D721Med (cell line): ENCODE measurements around the gene CAB39.

ENCODE experiments used
- DNase-seq: peaks from one replicate; pipeline ENCODE4 v3.0.0; 2011; ENCODE audit warnings: low spot score; ENCODE audit not compliant: insufficient read length
- FAIRE-seq: peaks from 2 replicates; lab custom pipeline; 2011; peaks lifted over from hg19 to GRCh38; lab: Jason Lieb, UNC
- TF ChIP-seq, protein P1 (sequence below): IDR thresholded peaks from 2 replicates; pipeline ENCODE4 v1.5.1; 2012; ENCODE audit warnings: mild to moderate bottlenecking, control low read depth; ENCODE audit not compliant: insufficient read depth; ENCODE audit errors: missing control alignments

Gene CAB39

DNA sequence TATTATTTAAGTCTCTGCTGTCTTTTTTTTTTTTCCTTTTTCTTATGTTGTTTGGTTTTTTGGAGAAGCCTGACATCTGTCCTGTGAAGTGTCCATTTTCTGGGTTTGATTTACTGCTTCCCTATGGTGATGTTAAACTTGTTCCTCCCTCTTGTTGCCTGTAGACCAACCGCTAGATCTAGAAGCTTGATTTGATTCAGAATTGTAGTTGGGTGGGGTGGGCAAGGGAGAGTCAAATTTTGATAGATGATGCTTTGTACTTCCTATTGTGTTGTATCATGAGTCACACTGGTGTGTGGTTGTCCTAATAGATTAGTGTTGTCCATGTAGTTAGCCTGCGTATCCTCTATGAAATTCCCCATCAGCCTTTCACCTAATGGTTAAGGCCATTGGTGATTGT lies 35.4 kb downstream of the CAB39 start:
- no peak for DNase-seq
- FAIRE-seq: no peak

DNA sequence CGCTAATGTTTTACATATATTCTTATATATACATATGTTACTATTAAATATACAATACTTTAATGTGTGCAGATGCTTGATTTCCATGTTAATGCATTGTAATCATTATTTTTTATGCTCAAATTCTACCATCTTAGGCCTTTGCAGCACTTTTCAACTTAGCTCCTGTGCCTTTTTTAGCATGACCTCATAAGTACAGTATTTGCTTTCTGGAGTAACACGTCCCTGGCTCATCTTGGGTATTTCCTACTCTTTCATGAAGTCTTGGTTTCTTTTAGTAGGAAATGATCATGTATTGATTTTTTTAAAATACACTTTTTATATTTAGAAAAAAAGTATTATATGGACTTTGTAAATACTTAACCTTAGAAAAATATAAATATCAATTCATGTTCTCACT lies 36.5 kb downstream of the CAB39 start:
- FAIRE-seq: no peak
- DNase-seq: no peak
- TF ChIP-seq, protein P1, sequence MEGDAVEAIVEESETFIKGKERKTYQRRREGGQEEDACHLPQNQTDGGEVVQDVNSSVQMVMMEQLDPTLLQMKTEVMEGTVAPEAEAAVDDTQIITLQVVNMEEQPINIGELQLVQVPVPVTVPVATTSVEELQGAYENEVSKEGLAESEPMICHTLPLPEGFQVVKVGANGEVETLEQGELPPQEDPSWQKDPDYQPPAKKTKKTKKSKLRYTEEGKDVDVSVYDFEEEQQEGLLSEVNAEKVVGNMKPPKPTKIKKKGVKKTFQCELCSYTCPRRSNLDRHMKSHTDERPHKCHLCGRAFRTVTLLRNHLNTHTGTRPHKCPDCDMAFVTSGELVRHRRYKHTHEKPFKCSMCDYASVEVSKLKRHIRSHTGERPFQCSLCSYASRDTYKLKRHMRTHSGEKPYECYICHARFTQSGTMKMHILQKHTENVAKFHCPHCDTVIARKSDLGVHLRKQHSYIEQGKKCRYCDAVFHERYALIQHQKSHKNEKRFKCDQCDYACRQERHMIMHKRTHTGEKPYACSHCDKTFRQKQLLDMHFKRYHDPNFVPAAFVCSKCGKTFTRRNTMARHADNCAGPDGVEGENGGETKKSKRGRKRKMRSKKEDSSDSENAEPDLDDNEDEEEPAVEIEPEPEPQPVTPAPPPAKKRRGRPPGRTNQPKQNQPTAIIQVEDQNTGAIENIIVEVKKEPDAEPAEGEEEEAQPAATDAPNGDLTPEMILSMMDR: no peak

More for the DNA sequence above, 35.4 kb downstream of the CAB39 start:
- TF ChIP-seq, protein P1: no peak

DNA sequence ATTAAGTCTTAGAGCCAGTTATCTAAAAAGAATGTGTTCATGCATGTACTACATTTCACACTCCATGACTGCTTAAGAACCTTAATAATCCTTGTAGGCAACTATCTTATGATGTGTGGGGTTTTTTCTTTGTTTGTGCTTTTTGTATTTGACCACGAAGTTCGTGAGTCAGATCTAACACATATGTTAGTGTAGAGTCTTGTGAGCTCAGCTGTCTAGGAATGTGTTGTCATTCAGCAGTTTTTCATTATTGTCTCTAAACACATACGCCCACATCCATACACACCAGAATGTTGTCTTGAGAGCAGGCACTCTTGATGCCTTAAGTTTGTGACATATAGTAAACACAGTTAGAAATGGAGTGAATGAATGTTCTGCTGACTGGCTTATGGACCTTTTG lies 38.4 kb downstream of the CAB39 start:
- DNase-seq (no peak), FAIRE-seq (peak; percentile 61)
- TF ChIP-seq, protein P1: no peak

DNA sequence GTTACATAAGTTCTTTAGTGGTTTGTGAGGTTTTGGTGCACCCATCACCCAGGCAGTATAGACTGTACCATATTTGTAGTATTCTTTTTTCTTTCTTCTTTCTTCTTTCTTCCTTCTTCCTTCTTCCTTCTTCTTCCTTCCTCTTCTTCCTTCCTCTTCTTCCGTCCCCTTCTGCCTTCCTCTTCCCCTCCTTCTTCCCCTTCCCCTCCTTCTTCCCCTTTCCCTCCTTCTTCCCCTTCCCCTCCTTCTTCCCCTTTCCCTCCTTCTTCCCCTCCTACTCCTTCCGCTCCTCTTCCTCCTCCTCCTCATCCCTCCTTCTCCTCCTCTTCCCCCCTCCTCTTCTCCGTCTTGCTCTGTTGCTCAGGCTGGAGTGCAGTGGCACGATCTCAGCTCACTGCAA lies 41.6 kb downstream of the CAB39 start:
- DNase-seq (no peak), FAIRE-seq (no peak)
- TF ChIP-seq, protein P1: no peak

DNA sequence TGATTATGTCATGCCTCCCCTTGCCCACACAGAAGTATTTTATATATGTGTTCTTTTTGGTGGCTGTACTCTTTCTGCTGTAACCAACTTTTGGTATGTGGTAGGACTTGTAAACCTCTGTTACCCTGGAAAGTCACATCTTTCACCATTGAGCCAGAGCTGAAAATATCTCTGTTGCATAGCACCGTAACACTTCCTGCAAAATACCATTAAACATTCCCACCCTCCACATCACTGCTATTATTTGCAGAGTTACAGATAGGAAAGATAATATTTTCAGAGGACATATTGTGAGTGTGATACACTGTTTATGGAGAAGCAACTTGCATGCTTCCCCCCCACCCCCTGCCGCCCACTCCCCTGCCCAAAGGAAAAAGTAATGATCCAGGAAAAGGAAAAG lies 44.8 kb downstream of the CAB39 start:
- TF ChIP-seq, protein P1: no peak
- DNase-seq (no peak), FAIRE-seq (no peak)

DNA sequence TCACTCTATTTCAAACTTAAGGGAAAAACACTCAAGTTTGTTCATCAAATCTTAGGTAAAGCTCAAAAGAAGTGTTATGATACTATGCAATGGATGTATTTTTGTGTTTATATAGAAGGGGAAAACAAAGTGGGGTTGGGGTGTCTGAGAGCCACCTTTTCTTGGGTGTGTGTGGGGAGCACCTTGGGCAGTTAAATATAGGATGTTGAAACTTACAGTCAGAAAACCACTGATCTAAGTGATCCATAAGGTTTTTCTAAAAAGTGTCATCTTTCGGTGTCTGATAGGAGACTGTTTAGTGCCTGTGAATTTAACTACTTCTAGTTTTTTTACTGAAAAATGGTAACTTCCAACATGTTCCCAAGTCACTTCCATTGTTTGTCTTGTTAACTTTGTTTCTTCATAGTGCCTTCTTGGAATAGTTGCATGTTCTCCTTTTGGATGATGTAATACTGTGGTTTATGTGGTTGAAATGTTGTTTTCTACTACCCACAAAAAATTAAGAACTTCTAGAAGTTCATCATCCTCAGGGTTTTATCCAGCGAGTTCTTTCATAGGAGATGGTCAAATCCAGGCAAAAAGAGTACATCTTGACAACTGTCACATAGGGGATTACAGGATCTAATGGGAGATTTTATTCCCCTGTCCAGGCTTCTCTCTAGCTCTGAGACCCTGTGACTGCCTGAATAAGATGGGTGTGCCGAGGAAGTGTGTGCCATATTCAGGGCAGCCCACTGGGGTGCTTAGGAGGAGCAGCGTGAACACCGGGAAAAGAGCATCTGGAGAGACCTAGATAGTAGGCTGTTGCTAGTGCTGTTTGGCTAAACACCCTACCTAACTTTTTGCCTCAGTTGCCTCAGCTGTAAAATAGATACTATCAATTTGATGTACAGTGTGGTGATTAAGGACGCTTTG lies 46.2 kb downstream of the CAB39 start:
- DNase-seq (no peak), FAIRE-seq (no peak)
- TF ChIP-seq, protein P1: no peak

DNA sequence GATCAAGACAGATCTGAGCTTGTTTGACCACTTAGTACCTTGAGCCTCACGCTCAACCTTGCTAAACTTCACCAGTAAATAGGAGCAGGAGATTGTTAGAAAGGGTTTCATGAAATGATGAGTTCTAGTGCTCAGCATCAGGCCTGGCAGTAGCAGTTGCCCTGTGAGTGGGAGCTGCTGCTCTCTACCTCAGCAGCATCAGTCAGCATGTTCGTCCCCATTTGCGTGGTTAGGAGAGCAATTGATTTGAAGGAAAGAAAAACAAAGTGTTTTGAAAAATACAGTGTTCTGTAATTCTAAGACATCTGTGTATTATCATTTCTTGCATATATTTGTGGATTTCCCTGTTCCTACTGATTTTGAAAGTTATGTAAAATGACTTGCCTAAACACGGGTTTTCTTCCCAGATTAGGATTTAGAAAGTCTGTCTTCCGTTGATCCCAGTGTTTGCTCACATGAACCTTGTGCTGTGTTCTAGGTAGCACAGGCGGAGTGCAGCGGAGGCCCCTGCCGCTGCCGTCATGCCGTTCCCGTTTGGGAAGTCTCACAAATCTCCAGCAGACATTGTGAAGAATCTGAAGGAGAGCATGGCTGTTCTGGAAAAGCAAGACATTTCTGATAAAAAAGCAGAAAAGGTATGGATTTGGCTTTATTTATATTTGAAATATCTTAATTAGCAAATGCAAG lies 47.0 kb downstream of the CAB39 start:
- TF ChIP-seq, protein P1: no peak

More for the DNA sequence above, 47.0 kb downstream of the CAB39 start:
- DNase-seq: no peak
- FAIRE-seq: no peak
